Stimulated activated CD4-positive, alpha-beta T cell treated with anti-CD3 and anti-CD28 coated beads, Interleukin-2, amount 100 ng/mL, for 24 hours (primary cell): ENCODE measurements around the gene PITPNC1.
A peak's percentile ranks its signal among the peaks of the same experiment; 100 is the strongest.
"Not testable (repeated sequence)": the region's sequence is repeated elsewhere in the genome, so short reads cannot be mapped to it uniquely, and the experiment has no call there.

Source experiments
- DNase-seq, 2 donors: peaks; one replicate each; pipeline ENCODE4 v3.0.0-alpha.2; 2020

Gene PITPNC1

GRCh38 chr17:67376737-67377487 is at the start of gene PITPNC1:
Gene PITPNC1 (plus strand): TSS chr17:67377281.
- DNase-seq = peak; percentile 87 to 89

GRCh38 chr17:67328026-67328425 is 49.1 kb upstream of the PITPNC1 start:
- no peak for DNase-seq

GRCh38 chr17:67331381-67332161 is 45.5 kb upstream of the PITPNC1 start:
- not testable (repeated sequence) for DNase-seq

- DNase-seq = not testable (repeated sequence)
Measured at GRCh38 chr17:67332162-67332508, 44.9 kb upstream of the PITPNC1 start.

GRCh38 chr17:67335245-67335835 is 41.7 kb upstream of the PITPNC1 start:
- DNase-seq = no peak

- no peak for DNase-seq
Measured at GRCh38 chr17:67336859-67337258, 40.2 kb upstream of the PITPNC1 start.

- not testable (repeated sequence) for DNase-seq
Measured at GRCh38 chr17:67338353-67338752, 38.7 kb upstream of the PITPNC1 start.

GRCh38 chr17:67343237-67343636 is 33.8 kb upstream of the PITPNC1 start:
- no peak for DNase-seq

GRCh38 chr17:67347826-67348225 is 29.3 kb upstream of the PITPNC1 start:
- DNase-seq = no peak

GRCh38 chr17:67349420-67349819 is 27.7 kb upstream of the PITPNC1 start:
- no peak for DNase-seq

GRCh38 chr17:67353161-67353560 is 23.9 kb upstream of the PITPNC1 start:
- no peak for DNase-seq

- no peak for DNase-seq
Measured at GRCh38 chr17:67353929-67354574, 23.0 kb upstream of the PITPNC1 start.

- DNase-seq = no peak
Measured at GRCh38 chr17:67358612-67359011, 18.5 kb upstream of the PITPNC1 start.

- DNase-seq = peak in 1 of 2 donors; percentile 43
Measured at GRCh38 chr17:67359960-67360791, 16.9 kb upstream of the PITPNC1 start.

- no peak for DNase-seq
Measured at GRCh38 chr17:67360880-67361279, 16.2 kb upstream of the PITPNC1 start.

GRCh38 chr17:67362173-67362572 is 14.9 kb upstream of the PITPNC1 start:
- no peak for DNase-seq

- DNase-seq = no peak
Measured at GRCh38 chr17:67364847-67365737, 12.0 kb upstream of the PITPNC1 start.

GRCh38 chr17:67365738-67366192 is 11.3 kb upstream of the PITPNC1 start:
- peak in 1 of 2 donors; percentile 44 for DNase-seq

- DNase-seq = peak; percentile 96 to 97
Measured at GRCh38 chr17:67366193-67367157, 10.6 kb upstream of the PITPNC1 start, which contains the start of gene PSMD12. Gene PSMD12 (minus strand): TSS chr17:67366577. CDS start chr17:67366519, 58 bp downstream.

- DNase-seq = no peak
Measured at GRCh38 chr17:67369676-67370075, 7.4 kb upstream of the PITPNC1 start.
